NCI-H774 (cell line): ENCODE measurements around the gene AMH.

ENCODE experiments used
- DNase-seq: peaks from one replicate; lab custom pipeline; 2025; lab: John Stamatoyannopoulos, UW

AMH gene

DNA sequence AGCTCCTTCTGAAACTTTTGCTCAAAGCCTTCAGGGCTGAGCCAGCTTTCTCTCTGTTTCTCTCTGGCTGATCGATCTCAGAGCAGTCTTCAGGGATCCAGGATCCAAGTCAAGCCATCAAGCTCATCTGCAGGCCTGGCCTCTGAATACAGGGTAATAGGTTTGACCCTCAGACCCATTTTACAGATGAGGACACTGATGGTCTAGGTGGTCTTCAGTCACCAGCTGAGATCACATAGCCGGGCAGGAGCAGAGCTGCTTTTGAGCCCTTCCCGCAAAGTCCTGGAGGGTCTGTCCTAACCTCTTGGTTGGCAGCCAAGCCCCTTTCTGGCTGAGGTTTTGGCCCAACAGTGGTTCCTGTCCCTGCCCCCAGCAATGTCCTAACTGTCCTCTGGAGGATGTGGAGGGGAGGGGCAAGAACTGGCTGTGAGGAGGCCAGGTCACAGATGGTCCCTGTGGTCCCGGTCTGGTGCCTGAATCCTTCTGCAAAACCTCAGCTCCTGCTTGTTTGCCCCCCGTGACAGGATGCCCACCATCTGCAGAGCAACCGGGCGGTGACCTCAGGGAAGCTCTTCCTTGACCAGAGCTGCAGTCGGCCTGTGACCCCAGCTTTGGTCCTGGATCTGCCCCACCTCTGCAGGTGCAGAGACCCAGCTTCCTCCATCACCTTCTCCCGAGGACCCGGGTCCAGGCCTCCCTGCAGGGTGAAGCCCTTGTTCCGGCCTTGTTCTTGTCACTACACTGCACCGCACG lies 38.6 kb downstream of the AMH start:
- no peak for DNase-seq

DNA sequence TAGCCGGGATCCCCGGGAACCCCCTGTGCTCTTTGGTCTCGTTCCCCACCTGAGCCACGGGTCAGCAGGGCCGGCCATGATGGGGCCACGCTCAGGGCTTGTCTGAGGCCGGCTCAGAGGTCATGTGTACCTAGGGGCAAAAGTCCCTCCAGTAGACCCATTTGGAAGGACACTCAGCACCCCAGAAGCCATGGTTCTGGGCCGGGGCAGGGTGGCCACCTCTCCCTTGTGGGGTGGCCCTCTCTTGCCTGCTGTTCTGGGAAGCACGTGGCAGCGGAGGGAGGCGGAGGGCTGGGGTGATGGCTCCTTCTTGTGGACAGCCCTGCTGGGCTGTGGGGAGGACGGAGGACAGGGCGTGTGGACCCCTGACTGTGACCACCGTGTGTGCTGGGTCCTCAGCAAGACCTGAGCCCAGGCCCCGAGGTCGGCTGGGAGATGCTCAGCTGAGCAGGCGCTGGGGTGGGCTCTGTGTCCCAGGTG lies 39.3 kb downstream of the AMH start:
- DNase-seq: no peak

DNA sequence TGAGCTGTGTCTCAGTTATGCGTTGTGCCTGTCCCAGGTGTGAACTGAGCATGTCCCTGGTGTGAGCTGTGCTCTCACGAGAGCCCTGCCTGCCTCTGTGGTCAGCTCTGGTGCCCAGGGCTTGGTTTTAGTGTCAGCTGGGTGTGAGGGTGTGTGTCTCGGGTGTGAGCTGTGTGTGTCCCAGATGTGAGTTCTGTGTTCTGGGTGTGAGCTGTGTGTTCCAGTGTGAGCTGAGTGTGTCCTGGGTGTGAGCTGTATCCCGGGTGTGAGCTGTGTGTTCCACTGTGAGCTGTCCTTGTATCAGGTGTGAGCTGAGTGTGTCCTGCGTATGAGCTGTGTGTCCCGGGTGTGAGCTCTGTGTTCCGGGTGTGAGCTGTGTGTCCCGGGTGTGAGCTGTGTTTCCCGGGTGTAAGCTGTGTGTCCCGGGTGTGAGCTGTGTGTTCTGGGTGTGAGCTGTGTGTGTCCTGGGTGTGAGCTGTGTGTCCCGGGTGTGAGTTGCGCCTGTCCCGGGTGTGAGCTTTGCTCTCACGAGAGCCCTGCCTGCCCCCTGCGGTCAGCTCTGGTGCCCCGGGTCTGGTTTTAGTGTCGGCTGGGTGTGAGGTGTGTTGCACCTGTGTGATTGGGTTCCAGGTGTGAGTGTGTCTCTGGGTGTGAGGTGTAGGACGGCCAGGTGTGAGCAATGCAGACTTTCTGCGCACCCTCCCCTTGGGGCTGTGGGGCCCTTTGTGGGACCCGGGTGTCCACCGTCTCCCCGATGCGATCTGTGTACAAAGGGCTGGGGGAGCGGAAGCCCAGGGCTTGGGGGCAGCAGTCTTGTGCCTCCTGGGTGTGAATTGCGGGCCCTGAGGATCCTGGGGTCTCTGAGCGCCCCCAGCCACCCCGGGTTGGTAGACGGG lies 39.9 kb downstream of the AMH start:
- DNase-seq: no peak

DNA sequence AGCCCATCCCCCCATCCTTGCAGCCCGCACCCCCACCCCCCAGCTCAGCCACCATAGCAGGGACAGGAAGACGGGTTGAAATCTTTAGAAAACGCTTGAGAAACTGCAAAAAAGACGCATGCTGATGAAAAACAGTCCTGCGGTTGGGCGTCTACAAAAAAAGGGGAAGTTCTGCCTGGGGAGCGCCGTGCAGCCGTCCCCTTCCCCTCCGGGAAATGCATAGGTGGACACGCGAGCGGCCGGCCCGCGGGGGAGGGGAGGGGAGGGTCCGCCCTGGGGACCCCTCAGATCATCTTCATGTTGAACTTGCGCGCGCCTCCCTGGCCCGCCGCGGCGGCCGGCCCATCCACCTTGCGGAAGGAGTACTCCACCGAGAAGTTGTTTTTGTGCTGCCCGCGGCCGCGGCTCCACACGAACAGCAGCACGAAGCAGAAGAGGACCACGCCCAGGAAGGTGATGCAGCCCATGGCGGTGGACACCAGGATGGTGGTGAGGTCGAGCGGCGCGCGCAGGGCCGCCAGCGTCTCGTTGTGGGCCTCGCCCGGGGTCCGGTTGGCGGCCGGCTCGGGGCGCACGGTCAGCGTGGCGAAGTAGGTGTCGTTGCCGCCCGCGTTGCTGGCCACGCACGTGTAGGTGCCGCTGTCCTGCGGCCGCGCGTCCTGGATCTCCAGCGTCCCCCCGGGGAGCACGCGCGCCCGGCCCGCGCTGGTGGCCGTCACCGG lies 40.8 kb downstream of the AMH start:
- DNase-seq: no peak

DNA sequence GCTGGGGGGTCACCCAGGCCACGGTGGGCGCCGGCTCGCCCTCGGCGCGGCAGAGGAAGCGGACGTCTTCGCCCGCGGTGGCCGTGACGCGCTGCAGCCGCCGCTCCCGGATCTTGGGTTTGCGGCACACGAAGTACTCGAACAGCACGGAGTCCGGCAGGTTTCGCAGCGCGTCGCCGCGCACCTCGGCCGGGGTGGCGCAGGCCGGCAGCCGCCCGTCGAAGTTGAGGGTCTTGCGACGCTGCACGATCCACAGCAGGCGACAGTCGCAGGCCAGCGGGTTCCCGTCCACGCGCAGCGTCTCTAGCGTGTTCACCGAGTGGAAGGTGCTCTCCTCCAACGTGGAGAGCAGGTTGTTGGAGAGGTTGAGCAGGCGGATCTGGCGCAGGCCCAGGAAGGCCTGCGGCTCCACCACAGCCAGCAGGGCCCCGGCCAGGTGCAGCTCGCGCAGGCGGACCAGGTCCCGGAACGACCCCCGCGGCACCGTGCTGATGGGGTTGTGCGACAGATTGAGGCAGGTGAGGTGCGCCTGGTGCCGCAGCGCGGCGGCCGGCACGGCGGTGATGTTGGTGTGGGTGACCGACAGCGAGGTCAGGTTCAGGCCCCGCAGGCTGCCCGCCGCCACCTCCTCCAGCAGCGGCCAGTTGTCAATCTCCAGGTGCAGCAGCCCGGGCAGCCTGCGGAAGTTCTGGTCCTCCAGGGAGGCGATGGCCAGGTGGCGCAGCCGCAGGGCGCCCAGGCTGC lies 41.5 kb downstream of the AMH start:
- no peak for DNase-seq

DNA sequence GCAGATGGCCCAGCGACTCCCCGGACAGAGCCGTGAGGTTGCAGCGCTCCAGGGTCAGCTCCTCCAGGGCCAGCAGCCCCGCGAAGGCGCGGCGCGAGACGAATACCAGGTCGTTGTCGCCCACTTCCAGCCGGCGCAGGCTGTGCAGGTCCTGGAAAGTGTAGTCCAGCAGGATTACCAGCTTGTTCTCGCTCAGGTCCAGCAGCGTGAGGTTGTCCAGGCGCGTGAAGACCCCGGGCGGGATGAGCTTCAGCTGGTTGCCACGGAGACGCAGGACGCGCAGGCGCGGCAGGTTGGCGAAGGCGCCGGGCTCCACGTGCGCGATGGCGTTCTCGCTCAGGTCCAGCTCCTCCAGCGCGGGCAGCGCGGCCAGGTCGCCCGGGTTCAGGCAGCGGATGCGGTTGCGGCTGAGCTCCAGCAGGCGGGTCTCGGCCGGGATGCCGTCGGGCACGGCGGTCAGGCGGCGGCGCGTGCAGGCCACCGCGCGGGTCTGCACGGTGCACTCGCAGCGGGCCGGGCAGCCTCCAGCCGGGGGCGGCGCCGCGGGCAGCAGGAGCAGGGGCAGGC lies 42.1 kb downstream of the AMH start:
- no peak for DNase-seq

DNA sequence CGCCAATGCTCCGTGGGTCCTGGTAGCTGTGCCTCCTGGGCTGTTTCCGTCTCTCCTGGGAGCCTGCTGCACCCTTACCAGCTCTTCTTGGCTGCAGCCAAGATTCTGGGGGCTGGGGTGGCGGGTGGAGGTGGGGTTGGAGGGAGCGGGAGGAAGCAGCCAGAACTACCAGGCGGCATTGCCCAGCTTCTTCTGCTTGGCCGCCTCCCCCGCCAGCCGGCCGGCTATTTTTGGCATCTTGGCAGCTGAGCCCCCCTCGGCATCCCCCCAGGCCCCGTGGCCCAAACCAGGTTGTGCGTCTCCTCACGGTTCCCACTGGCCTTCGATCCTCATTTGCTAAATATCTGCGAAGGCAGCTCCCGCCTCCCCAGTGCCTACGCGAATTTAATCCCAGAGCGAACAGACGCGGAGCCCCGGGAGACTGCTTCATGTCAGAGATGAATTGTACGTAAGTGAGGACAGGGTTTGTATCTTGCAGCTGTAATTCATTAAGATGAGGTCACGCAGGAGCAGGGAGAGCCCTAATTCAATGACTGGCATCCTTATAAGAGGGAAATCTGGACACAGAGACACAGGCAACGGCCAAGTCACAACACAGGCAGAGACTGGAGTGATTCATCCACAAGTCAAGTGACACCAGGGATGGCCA lies 45.7 kb downstream of the AMH start:
- DNase-seq: no peak

DNA sequence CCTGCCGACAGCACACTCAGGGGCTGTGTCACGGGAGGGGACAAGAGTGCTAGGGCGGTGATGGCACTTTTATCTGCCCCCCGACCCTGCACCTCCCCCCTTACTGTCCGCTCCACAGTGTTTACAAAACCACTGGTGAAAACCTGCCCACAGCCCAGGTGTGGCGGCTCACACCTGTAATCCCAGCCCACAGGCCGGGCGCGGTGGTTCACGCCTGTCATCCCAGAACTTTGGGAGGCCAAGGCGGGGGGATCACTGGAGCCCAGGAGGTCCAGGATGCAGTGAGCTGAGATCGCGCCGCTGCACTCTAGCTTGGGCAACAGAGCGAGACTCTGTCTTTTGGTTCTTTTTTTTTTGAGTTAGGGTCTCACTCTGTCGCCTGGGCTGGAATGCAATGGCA lies 47.0 kb downstream of the AMH start:
- DNase-seq: no peak

DNA sequence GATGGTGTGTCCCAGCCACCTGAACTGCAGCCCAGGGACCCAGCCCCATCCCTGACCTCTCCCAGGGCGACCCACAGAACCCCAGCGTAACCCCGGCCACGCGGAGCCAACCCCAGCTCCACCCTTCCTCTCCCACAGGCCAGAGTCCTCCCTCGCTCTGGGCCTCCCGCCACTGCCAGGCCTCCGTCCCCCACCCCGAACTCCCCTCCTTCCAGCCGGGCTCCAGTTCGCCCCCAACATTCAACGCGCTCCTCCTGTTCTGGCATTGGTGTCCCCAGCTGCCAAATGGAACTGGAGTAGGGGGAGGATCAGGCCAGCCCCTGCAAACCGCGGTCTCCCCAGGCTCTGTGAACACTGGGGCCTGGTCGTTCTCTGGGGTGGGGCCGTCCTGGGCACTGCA lies 51.4 kb downstream of the AMH start:
- no peak for DNase-seq
